Testis (tissue), 3 donors: ENCODE data around the gene LILRA1. TPM values are rescaled to one million over a fixed set of nuclear protein-coding genes. Genes with fewer than 3 reads are reported as not detected.

Experiments
- DNase-seq: peaks from one replicate; pipeline ENCODE4 v3.0.0-alpha.2; 2019
- H3K27ac ChIP-seq, 2 donors: fragments of 200-600 bp; sonication (generic); one replicate each; pipeline ENCODE4 v1.5.1; 2019
- H3K27me3 ChIP-seq: fragments of 200-600 bp; sonication (generic); one replicate; pipeline ENCODE4 v1.5.1; 2019
- H3K36me3 ChIP-seq: fragments of 200-600 bp; sonication (generic); one replicate; pipeline ENCODE4 v1.5.1; 2017; ENCODE audit warnings: low read depth; ENCODE audit errors: missing control alignments
- H3K4me1 ChIP-seq: fragments of 200-600 bp; sonication (generic); one replicate; pipeline ENCODE4 v1.5.1; 2019
- H3K4me3 ChIP-seq, 2 donors: fragments of 200-600 bp; sonication (generic); one replicate each; pipeline ENCODE4 v1.5.1; 2017 to 2019
- H3K9me3 ChIP-seq: fragments of 200-600 bp; sonication (generic); one replicate; pipeline ENCODE4 v1.5.1; 2017
- POLR2A ChIP-seq: fragments of 450-650 bp; IDR thresholded peaks from one replicate; pipeline ENCODE4 v1.6.1; 2017; ENCODE audit warnings: antibody characterized with exemption, mild to moderate bottlenecking, moderate library complexity
- WGBS, 2 donors: methylation state at CpG; one replicate each; pipeline ENCODE4 v1.1.5; 2018; 5-methylcytosine and 5-hydroxymethylcytosine counted together
- intact Hi-C: fragments of 100-400 bp; cut with DNase I; formaldehyde crosslinking; loops from one replicate; pipeline ENCODE4 v1.15.1; 2023; ENCODE audit warnings: low total_unique reads
- microRNA-seq, 2 donors: library from miRNA; unstranded; fragments of <30 nt; microRNA quantifications; one replicate each; pipeline ENCODE4, GENCODE V29; 2016; ENCODE audit warnings: borderline number of aligned reads in 2 of 2, borderline replicate concordance in 1 of 2
- polyA plus RNA-seq: library from polyadenylated mRNA; stranded (reverse); fragments of 350-450 nt; fragmentation: Illumina TruSeq; extraction: RNeasy Lipid Tissue Mini Kit (QIAGEN cat#74804); gene quantifications from one replicate; pipeline ENCODE4 v1.2.3, GENCODE V29; 2014; ENCODE audit warnings: low read depth, low replicate concordance; ENCODE audit not compliant: insufficient read depth
- small RNA-seq, 2 donors: library from RNA; depleted of rRNA; stranded (forward); fragments of <200 nt; gene quantifications; one replicate each; pipeline ENCODE3, GENCODE V24; 2016
- total RNA-seq, 2 donors: library from RNA; depleted of rRNA; stranded (reverse); fragments of >200 nt; gene quantifications; one replicate each; pipeline ENCODE4 v1.2.3, GENCODE V29; 2016
- TF ChIP-seq, protein P1 (sequence below), 3 experiments: fragments of 450-650 bp in 2 of 3; fragments of 200-600 bp in 1 of 3; sonication (generic) in 1 of 3; IDR thresholded peaks; one replicate each; pipeline ENCODE4 v1.5.1; 2016 to 2019; ENCODE audit warnings: antibody characterized with exemption in 3 of 3, mild to moderate bottlenecking in 2 of 3, moderate library complexity in 1 of 3

Gene LILRA1
- total and polyA plus RNA-seq, 3 donors from 2014 or later = 0.50 to 0.62 TPM; not detected in 1

DNA sequence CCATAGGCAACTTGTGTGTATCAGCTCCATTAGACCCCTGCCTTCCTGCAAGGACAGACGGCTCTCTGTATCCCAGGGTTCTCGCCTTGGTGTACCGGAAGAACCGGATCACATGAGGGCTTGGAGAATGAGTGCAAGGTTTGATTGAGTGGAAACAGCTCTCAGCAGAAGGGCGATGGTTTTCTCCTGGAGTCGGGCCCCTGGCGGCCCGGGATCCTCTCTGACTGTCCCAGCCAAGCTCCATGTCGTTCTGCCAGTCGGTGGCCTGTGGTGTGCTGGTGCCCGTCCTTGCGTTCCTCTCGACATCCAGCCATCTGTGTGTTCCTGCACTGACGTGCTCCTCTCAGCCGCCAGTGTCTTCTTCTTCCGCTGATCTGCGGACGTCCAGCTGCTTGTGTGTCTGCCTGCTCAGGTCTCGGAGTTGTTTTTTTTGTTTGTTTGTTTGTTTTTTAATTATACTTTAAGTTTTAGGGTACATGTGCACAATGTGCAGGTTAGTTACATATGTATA, 53.0 kb downstream of the LILRA1 start:
- Histone ChIP-seq H3K9me3 (no peaks in the 10 kb centered on the region), H3K36me3 (no peaks in the 10 kb centered on the region), H3K27ac (no peak overlapping the region), H3K27me3 (no peaks in the 10 kb centered on the region), H3K4me1 (no peaks in the 10 kb centered on the region), H3K4me3 (no peak overlapping the region)
- no peak for TF ChIP-seq POLR2A
- TF ChIP-seq, protein P1, sequence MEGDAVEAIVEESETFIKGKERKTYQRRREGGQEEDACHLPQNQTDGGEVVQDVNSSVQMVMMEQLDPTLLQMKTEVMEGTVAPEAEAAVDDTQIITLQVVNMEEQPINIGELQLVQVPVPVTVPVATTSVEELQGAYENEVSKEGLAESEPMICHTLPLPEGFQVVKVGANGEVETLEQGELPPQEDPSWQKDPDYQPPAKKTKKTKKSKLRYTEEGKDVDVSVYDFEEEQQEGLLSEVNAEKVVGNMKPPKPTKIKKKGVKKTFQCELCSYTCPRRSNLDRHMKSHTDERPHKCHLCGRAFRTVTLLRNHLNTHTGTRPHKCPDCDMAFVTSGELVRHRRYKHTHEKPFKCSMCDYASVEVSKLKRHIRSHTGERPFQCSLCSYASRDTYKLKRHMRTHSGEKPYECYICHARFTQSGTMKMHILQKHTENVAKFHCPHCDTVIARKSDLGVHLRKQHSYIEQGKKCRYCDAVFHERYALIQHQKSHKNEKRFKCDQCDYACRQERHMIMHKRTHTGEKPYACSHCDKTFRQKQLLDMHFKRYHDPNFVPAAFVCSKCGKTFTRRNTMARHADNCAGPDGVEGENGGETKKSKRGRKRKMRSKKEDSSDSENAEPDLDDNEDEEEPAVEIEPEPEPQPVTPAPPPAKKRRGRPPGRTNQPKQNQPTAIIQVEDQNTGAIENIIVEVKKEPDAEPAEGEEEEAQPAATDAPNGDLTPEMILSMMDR (IDR thresholded peaks at IDR 0.05) = no peak
- peak; percentile 10 for DNase-seq
- WGBS, 2 donors = 69 to 81% methylated on average over 9 to 19 of the region's 19 CpGs
- intact Hi-C loops = no loop called here

DNA sequence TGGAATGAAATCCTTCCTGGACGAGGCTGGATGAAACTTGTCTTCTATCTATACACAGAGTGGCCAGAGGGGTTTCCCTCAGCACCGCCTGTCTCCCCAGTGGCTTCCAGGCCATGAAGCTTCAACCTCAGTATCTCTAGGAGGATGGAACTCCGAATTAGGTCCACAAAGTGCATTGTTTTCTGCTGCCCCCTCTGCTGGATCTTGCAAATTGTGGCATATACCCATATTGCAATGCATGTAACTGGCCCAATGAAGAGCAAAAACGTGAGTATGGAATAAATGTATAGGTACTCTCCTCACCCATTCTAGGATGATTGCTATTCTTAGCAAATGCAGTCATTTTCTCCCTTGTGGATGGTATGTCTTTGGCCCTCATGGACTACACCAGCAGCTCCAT, 54.7 kb downstream of the LILRA1 start:
- no peak overlapping the region for H3K4me3 ChIP-seq

DNA sequence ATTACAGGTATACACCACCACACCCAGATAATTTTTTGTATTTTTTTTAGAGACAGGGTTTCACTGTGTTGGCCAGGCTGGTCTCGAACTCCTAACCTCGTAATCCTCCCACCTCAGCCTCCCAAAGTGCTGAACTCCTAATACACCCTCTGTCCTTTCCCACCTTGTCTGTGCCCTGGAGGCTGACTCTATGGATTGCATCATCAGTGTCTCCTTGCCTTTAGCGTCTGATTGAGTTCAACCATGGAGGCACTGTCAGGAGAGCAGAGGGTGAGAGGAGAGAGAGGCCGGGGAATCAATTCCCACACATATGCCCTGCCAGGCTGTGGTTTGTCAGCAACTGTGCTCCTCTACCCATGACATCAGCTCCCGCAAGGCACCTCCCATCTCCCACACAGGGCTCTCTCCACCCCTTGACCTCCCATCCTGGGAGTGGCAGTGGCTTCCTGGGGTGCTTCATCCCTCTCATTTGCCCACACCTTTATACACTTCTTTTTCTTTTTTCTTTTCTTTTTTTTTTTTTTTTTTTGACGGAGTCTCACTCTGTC, 56.8 kb downstream of the LILRA1 start:
- Histone ChIP-seq H3K9me3 (no peaks in the 10 kb centered on the region), H3K27ac (no peak overlapping the region), H3K4me3 (no peak overlapping the region), H3K27me3 (no peaks in the 10 kb centered on the region), H3K36me3 (no peaks in the 10 kb centered on the region), H3K4me1 (no peaks in the 10 kb centered on the region)
- DNase-seq = no peak
- WGBS, 2 donors = 81 to 85% methylated on average over 6 of the region's 6 CpGs
- intact Hi-C loops = no loop called here
- TF ChIP-seq, protein P1 (IDR thresholded peaks at IDR 0.05) = no peak
- no peak for TF ChIP-seq POLR2A

More for the DNA sequence above, 54.7 kb downstream of the LILRA1 start:
- Histone ChIP-seq H3K9me3 (no peaks in the 10 kb centered on the region), H3K27me3 (no peaks in the 10 kb centered on the region), H3K36me3 (no peaks in the 10 kb centered on the region), H3K27ac (no peak overlapping the region), H3K4me1 (no peaks in the 10 kb centered on the region)
- no peak for DNase-seq
- TF ChIP-seq, protein P1 (IDR thresholded peaks at IDR 0.05) = no peak
- no peak for TF ChIP-seq POLR2A
- WGBS, 2 donors = 60 to 66% methylated on average over 4 of the region's 4 CpGs
- intact Hi-C loops = no loop called here

Small RNAs within 50 kb of the gene (microRNA-seq; reads per million reads assigned to microRNA genes)
- 0 reads per million in 2 donors for gene MIR8061

Small RNAs within 50 kb of the gene (small RNA-seq; reads per million reads assigned to genes)
- gene AC245036.2 (0 reads per million in 2 donors), gene AC245036.3 (0 to 0.09 reads per million in 2 donors), gene MIR8061 (0 reads per million in 2 donors)

Other genes with a start within 250 kb of the LILRA1 start
- 1 to 10 TPM; 6.4 to 7.1 TPM for gene LAIR1, start 228.7 kb upstream of the LILRA1 start, total RNA-seq
- 13.4 TPM for gene LAIR1, start 228.7 kb upstream of the LILRA1 start, polyA plus RNA-seq
- gene TTYH1, start 178.2 kb upstream of the LILRA1 start, total RNA-seq = 100 to 1,000 TPM; 226 to 248 TPM
- gene TTYH1, start 178.2 kb upstream of the LILRA1 start, polyA plus RNA-seq = 126 TPM
- gene LENG8, start 144.4 kb upstream of the LILRA1 start, total RNA-seq = 100 to 1,000 TPM; 313 to 507 TPM
- gene LENG8, start 144.4 kb upstream of the LILRA1 start, polyA plus RNA-seq = 167 TPM
- 1 to 10 TPM; 5.6 to 5.8 TPM for gene LENG9, start 129.9 kb upstream of the LILRA1 start, total RNA-seq
- 1.9 TPM for gene LENG9, start 129.9 kb upstream of the LILRA1 start, polyA plus RNA-seq
- gene CDC42EP5, start 120.3 kb upstream of the LILRA1 start, total RNA-seq = 10 to 100 TPM; 10.2 to 11.9 TPM
- 7.8 TPM for gene CDC42EP5, start 120.3 kb upstream of the LILRA1 start, polyA plus RNA-seq
- gene LAIR2, start 90.8 kb upstream of the LILRA1 start, total RNA-seq = not detected
- 0.65 TPM for gene LAIR2, start 90.8 kb upstream of the LILRA1 start, polyA plus RNA-seq
- under 1 TPM; 0.47 to 0.87 TPM for gene LILRA2, start 19.8 kb upstream of the LILRA1 start, total RNA-seq
- 2.6 TPM for gene LILRA2, start 19.8 kb upstream of the LILRA1 start, polyA plus RNA-seq
- gene LILRB1, start 36.9 kb downstream of the LILRA1 start, total RNA-seq = under 1 TPM; 0.63 to 0.93 TPM
- gene LILRB1, start 36.9 kb downstream of the LILRA1 start, polyA plus RNA-seq = 2.2 TPM
- 1 to 10 TPM; 1.0 to 3.2 TPM for gene LILRB4, start 69.4 kb downstream of the LILRA1 start, total RNA-seq
- gene LILRB4, start 69.4 kb downstream of the LILRA1 start, polyA plus RNA-seq = 12.6 TPM
- gene KIR3DL3, start 130.8 kb downstream of the LILRA1 start, total RNA-seq = not detected
- 0.18 TPM for gene KIR3DL3, start 130.8 kb downstream of the LILRA1 start, polyA plus RNA-seq
- not detected for gene KIR2DL3, start 144.9 kb downstream of the LILRA1 start, total RNA-seq
- not detected for gene KIR2DL3, start 144.9 kb downstream of the LILRA1 start, polyA plus RNA-seq
- not detected for gene KIR2DL1, start 176.2 kb downstream of the LILRA1 start, total RNA-seq
- gene KIR2DL1, start 176.2 kb downstream of the LILRA1 start, polyA plus RNA-seq = not detected
- under 1 TPM in 1 of 2 donors, not detected in 1; 0.31 TPM for gene KIR2DL4, start 210.0 kb downstream of the LILRA1 start, total RNA-seq
- gene KIR2DL4, start 210.0 kb downstream of the LILRA1 start, polyA plus RNA-seq = not detected
- gene KIR3DL1, start 222.8 kb downstream of the LILRA1 start, total RNA-seq = not detected
- gene KIR3DL1, start 222.8 kb downstream of the LILRA1 start, polyA plus RNA-seq = not detected
- gene KIR2DS4, start 239.0 kb downstream of the LILRA1 start, total RNA-seq = under 1 TPM in 1 of 2 donors, not detected in 1; 0.19 TPM
- gene KIR2DS4, start 239.0 kb downstream of the LILRA1 start, polyA plus RNA-seq = not detected